Measurements from ENCODE around the gene MTX1. TPM values are rescaled to one million over a fixed set of nuclear protein-coding genes. Genes with fewer than 3 reads are reported as not detected.
A peak's percentile ranks its signal among the peaks of the same experiment; 100 is the strongest.
"Not testable (repeated sequence)": the region's sequence is repeated elsewhere in the genome, so short reads cannot be mapped to it uniquely, and the experiment has no call there.

Gene MTX1
- polyA plus RNA-seq, 6 donors from 2014 or later = 35.5 to 49.1 (median 42.0) TPM

DNA sequence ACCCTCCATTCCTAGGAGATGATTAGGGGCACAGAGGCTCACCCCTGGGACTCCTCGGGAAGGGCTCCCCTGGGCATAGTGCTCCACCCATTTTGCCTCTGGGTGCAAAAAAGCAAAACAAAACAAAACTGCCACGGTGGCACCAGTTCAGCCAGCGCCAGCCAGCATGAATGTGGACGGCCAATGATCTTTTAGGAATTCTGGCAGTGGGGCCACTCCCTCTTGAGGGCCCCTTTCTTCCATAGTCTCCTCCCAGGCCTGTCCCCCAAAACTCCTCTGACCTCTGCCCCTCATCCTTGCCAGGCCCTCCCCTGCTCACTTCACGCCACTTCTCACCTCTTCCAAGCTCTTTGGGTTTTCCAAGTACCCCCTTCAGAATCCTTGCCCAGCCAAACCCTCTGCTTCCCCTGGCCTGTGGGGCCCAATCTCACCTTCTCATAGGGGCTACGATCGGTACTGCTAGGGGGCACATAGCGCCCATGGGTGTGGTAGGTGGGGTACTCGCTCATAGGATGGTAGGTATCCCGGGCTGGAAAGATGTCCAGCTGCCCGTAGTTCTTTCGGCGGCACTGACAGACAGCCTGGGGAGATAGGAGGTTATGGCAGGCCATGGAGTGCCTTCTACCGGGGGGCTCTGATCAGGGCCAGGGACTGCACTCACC, 21.6 kb upstream of the MTX1 start:
- peak overlapping the region in 3 of 6 donors; percentile 9 to 79 (median 12) for H3K27ac Mint-ChIP-seq
- ATAC-seq (ENCODE audit: low read depth in 2 of 2) (no peak), DNase-seq (no peak)
- peak overlapping the region in 1 of 8 donors; percentile 47 for H3K4me3 Mint-ChIP-seq
- H3K9me3 Mint-ChIP-seq = peaks cover 0 to 2% (median 0%) of the 10 kb centered on the region in 7 donors
- H3K27me3 Mint-ChIP-seq = no peaks in the 10 kb centered on the region
- H3K36me3 Mint-ChIP-seq = no peaks in the 10 kb centered on the region
- H3K4me1 Mint-ChIP-seq = peaks cover 28 to 37% (median 33%) of the 10 kb centered on the region in 3 donors

DNA sequence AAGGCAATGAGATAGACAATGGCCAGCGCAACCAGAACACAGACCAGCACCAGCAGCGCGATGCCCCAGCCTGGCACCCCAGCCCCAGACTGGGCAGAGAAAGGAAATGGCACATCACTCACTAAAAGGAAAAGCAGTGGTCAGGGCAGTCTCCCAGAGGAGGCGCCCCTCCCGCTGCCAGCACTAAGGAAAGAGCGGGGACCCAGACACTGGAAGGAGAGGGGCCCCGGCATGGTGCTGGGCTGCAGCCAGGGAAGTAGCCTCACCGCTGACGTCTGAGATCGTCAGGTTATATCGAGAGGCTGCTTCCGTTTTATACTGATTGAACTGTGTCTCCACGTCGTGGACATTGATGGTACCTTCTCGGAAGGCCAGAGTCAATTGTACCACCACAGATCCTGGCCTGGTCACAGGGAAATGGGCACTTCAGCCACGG, 21.0 kb upstream of the MTX1 start:
- Mint-ChIP-seq H3K27me3 (no peaks in the 10 kb centered on the region), H3K4me1 (peaks cover 28 to 40% (median 36%) of the 10 kb centered on the region in 3 donors), H3K36me3 (no peaks in the 10 kb centered on the region), H3K4me3 (peak overlapping the region in 1 of 8 donors; percentile 47), H3K9me3 (peaks cover 0 to 2% (median 0%) of the 10 kb centered on the region in 7 donors), H3K27ac (peak overlapping the region in 2 of 6 donors; percentile 12 to 79)
- no peak for DNase-seq
- ATAC-seq (ENCODE audit: low read depth in 2 of 2) = no peak

DNA sequence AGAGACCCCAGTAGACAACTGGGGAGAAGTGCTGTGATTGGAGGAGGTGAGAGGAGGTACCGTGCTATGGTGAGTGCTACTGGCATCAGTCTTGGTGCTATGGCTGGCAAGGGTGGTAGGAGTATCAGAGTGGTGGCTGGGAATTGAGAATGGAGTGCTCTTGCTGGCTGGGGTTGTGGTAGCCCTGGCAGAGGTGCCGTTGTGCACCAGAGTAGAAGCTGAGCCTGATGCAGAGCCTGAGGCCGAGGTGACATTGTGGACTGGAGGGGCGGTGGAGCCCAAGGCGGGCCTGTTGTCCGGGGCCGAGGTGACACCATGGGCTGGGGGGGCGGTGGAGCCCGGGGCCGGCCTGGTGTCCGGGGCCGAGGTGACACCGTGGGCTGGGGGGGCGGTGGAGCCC, 20.2 kb upstream of the MTX1 start:
- Mint-ChIP-seq H3K27ac (peak overlapping the region in 3 of 6 donors; percentile 23 to 82 (median 31)), H3K4me3 (peak overlapping the region in 4 of 8 donors; percentile 22 to 88 (median 50)), H3K4me1 (peaks cover 30 to 40% (median 40%) of the 10 kb centered on the region in 3 donors), H3K36me3 (no peaks in the 10 kb centered on the region), H3K27me3 (peaks cover 0 to 2% (median under 1%) of the 10 kb centered on the region in 3 donors), H3K9me3 (peaks cover 0 to 2% (median 0%) of the 10 kb centered on the region in 7 donors)
- DNase-seq (no peak), ATAC-seq (ENCODE audit: low read depth in 2 of 2) (no peak)

DNA sequence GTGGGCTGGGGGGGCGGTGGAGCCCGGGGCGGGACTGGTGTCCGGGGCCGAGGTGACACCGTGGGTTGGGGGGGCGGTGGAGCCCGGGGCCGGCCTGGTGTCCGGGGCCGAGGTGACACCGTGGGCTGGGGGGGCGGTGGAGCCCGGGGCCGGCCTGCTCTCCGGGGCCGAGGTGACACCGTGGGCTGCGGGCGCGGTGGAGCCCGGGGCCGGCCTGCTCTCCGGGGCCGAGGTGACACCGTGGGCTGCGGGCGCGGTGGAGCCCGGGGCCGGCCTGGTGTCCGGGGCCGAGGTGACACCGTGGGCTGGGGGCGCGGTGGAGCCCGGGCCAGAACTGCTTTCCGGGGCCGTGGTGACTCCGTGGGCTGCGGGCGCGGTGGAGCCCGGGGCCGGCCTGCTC, 18.6 kb upstream of the MTX1 start:
- H3K27me3 Mint-ChIP-seq = peaks cover 0 to 18% (median 7%) of the 10 kb centered on the region in 3 donors
- not testable (repeated sequence) for H3K27ac Mint-ChIP-seq; ATAC-seq (ENCODE audit: low read depth in 2 of 2); DNase-seq; H3K9me3 Mint-ChIP-seq; H3K36me3 Mint-ChIP-seq; H3K4me3 Mint-ChIP-seq
- peaks cover 31 to 43% (median 39%) of the 10 kb centered on the region in 3 donors for H3K4me1 Mint-ChIP-seq

DNA sequence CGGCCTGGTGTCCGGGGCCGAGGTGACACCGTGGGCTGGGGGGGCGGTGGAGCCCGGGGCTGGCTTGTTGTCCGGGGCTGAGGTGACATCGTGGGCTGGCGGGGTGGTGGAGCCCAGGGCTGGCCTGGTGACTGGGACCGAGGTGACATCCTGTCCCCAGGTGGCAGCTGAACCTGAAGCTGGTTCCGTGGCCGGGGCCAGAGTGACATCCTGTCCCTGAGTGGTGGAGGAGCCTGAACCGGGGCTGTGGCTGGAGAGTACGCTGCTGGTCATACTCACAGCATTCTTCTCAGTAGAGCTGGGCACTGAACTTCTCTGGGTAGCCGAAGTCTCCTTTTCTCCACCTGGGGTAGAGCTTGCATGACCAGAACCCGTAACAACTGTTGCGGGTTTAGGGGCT, 16.6 kb upstream of the MTX1 start:
- Mint-ChIP-seq H3K27me3 (peaks cover 0 to 24% (median 7%) of the 10 kb centered on the region in 3 donors), H3K4me3 (peak overlapping the region in 1 of 8 donors; percentile 94), H3K9me3 (peaks cover 0 to 2% (median 0%) of the 10 kb centered on the region in 7 donors), H3K27ac (peak overlapping the region in 4 of 6 donors; percentile 88 to 96 (median 90)), H3K36me3 (no peaks in the 10 kb centered on the region), H3K4me1 (peaks cover 28 to 39% (median 32%) of the 10 kb centered on the region in 3 donors)
- DNase-seq (no peak), ATAC-seq (ENCODE audit: low read depth in 2 of 2) (no peak)

DNA sequence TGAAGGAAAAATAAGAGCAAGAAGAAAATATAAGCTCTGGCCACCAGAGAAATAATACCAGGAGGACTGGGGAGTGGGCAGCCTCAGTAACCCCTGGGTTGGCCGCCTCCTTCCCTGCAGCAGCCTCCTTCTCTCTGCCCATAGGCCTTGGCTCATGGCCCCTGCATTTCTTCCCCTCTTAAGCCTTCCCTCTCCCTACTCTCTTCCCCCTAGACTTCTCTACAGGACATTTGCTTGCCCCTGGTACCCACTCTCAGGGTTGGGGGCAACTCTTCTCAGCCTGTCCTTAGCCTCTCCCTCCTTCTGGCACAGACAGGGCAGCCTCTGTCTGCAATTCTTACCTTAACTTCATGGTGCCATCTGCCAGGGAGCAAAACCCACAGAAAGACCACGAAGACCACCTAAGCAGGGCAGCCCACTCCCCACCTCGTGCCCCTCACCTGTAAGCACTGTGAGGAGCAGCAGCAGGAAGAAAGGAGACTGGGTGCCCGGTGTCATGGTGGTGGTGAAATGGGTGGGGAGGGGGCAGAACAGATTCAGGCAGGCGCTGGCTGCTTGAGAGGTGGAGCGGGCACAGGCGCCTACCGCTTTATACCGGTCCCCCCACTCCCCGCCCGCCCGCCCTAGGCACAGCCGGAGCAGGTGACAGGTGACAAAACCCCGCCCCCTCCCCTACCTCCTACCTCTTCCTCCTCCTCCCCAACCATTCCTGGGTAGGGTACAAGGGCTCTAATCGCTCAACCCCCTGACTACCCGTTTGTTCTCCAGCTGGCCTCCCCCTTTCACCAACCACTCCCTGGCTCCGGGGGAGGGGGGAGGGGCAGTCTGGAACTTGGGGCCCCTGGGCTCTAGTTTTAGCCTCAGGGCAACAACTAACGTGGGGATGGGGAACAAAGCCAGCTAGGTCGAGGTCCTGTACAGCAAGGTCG, 15.9 kb upstream of the MTX1 start:
- Mint-ChIP-seq H3K36me3 (no peaks in the 10 kb centered on the region), H3K4me3 (peak overlapping the region; percentile 84 to 94 (median 91)), H3K27ac (peak overlapping the region in 3 of 6 donors; percentile 88 to 96 (median 90)), H3K4me1 (peaks cover 28 to 39% (median 29%) of the 10 kb centered on the region in 3 donors), H3K27me3 (peaks cover 0 to 24% (median 7%) of the 10 kb centered on the region in 3 donors), H3K9me3 (peaks cover 0 to 2% (median 0%) of the 10 kb centered on the region in 7 donors)
- ATAC-seq (ENCODE audit: low read depth in 2 of 2) = no peak
- DNase-seq = no peak

DNA sequence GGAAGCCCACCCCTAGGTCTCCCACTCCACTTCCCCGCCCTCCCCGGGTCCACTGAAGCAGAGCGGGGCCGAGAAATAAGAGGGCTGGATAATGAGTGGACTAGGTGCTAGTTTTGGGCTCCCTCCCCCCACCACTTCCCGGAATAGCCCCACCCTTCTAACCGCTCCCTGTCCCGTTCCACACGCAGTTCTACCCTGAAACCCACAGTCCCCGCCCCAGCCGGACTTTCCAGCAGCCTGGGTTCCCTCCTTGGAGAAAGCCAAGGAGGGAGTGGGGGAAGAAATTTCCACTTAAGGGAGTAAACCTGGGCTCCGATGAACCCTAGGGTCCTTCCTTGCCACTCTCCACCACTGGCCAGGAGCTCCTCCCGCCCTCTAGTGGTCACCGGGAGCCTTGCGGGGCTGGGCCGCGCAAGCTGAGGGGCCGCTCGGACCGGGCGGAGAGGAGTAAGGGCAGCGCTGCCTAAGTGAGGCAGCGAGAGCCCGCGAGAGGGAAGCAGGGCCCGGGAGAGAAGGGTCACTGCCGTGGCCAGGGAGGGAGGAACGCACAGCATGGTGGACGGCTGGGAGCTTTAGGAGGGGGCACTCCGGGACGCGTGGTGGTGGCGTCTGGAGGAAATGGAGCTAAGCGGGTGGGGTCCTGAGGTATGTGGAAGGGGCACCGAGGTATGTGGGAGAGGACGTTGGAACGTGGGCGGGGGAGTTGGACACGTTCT, 15.1 kb upstream of the MTX1 start:
- peaks cover 0 to 24% (median 7%) of the 10 kb centered on the region in 3 donors for H3K27me3 Mint-ChIP-seq
- peak; percentile 31 to 34 for ATAC-seq (ENCODE audit: low read depth in 2 of 2)
- peak overlapping the region; percentile 88 to 94 (median 92) for H3K4me3 Mint-ChIP-seq
- H3K9me3 Mint-ChIP-seq = no peaks in the 10 kb centered on the region
- peak overlapping the region; percentile 58 to 98 (median 96) for H3K27ac Mint-ChIP-seq
- DNase-seq = peak; percentile 73
- peaks cover 23 to 33% (median 23%) of the 10 kb centered on the region in 3 donors for H3K4me1 Mint-ChIP-seq
- no peaks in the 10 kb centered on the region for H3K36me3 Mint-ChIP-seq

DNA sequence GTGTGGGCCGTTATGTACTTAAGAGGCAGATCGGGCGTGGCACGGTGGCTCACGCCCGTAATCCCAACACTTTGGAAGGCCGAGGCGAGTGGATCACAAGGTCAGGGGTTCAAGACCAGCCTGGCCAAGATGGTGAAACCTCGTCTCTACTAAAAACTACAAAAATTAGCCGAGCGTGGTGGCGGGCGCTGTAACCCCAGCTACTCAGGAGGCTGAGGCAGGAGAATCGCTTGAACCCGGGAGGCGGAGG, 14.6 kb upstream of the MTX1 start:
- not testable (repeated sequence) for ATAC-seq (ENCODE audit: low read depth in 2 of 2); DNase-seq; H3K36me3 Mint-ChIP-seq; H3K9me3 Mint-ChIP-seq
- H3K4me1 Mint-ChIP-seq = peaks cover 23 to 33% (median 23%) of the 10 kb centered on the region in 3 donors
- peak overlapping the region; percentile 88 to 94 (median 92) for H3K4me3 Mint-ChIP-seq
- peak overlapping the region; percentile 58 to 98 (median 96) for H3K27ac Mint-ChIP-seq
- peaks cover 0 to 24% (median 7%) of the 10 kb centered on the region in 3 donors for H3K27me3 Mint-ChIP-seq

DNA sequence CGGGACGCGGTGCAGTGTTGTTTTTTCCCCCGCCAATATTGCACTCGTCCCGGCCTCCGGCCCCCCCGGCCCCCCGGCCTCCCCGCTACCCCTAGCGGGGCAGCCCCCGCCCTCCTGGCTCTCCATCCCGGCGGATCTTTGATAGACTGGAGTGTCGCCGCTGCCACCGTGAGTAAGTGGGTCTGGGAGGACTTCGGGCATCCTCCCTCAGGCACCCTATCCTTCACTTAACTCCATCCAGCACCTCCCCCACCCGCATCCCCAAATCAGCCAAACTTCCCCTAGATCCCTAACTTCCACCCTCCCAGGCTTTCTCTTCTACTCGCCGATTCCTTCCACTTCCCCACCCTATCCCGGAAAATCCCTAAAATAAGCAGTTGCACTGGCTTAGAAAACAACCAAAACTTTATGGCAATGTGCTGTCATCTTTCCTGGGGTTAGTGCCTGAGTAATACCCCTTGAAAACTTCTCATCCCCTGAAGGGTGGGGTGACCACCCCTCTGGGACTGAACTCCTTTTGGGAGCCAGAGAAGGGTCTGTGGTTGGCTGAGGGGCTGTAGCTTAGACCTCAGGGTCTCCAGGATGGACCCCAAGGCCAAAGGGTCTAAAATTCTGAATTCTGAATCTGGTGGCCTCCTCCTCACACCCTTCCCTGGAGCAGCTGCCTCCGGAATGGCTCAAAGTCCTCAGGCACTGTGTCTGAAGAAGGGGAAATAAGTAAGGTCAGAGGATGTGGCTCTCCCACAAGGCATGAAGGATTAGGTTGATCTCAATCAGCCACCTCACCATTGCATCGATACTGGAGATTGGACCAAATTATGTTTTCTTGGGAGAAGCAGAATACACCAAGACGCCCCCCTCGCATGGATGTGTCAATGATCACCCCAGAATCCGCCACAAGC, 13.0 kb upstream of the MTX1 start:
- peaks cover 0 to 24% (median 7%) of the 10 kb centered on the region in 3 donors for H3K27me3 Mint-ChIP-seq
- ATAC-seq (ENCODE audit: low read depth in 2 of 2) = peak in 1 of 2 donors; percentile 0
- peak overlapping the region; percentile 21 to 96 (median 84) for H3K27ac Mint-ChIP-seq
- DNase-seq = no peak
- peaks cover 23 to 33% (median 23%) of the 10 kb centered on the region in 3 donors for H3K4me1 Mint-ChIP-seq
- H3K9me3 Mint-ChIP-seq = no peaks in the 10 kb centered on the region
- H3K4me3 Mint-ChIP-seq = peak overlapping the region; percentile 57 to 94 (median 74)
- no peaks in the 10 kb centered on the region for H3K36me3 Mint-ChIP-seq

DNA sequence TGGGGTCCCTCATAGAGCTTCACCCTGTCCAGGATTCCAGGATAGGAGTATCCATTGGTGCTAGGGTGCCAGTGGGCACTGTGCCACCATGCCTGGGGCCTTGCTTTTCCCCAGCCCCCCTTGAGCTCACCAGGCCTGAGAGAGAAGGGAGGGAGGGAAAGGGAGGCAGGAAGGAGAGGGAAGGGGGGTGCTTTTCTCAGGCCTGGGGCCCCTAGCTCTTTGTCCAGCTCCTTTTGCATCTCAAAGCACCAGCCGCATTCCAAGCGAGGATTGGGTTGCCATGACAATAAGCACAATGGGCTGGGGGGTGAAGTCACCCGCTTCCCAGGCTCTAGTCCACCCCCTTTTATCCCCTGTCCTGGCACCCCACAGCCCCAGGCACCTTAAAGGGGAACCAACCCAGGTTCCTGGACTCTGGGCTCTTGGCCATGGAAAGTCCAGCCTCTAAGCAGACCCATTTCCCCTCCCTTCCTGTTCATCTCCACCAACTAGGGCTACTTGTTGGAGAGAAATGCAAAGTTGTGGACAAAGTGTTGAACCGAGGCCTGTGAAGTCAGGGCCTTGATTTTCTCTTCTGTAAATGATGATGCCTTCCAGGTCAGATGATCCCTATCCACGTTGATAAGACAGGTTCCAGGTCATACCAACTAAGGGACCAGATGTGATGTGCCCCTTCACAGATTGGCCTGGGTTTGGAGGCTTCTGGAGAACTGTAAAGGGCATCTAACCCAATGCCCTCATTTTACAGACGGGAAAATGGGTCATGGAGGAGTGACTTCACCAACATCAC, 12.2 kb upstream of the MTX1 start:
- H3K4me1 Mint-ChIP-seq = peaks cover 23 to 33% (median 23%) of the 10 kb centered on the region in 3 donors
- peak overlapping the region in 7 of 8 donors; percentile 29 to 94 (median 59) for H3K4me3 Mint-ChIP-seq
- peaks cover 0 to 24% (median 7%) of the 10 kb centered on the region in 3 donors for H3K27me3 Mint-ChIP-seq
- ATAC-seq (ENCODE audit: low read depth in 2 of 2) (no peak), DNase-seq (no peak)
- no peaks in the 10 kb centered on the region for H3K36me3 Mint-ChIP-seq
- no peaks in the 10 kb centered on the region for H3K9me3 Mint-ChIP-seq
- peak overlapping the region in 3 of 6 donors; percentile 15 to 96 (median 87) for H3K27ac Mint-ChIP-seq

DNA sequence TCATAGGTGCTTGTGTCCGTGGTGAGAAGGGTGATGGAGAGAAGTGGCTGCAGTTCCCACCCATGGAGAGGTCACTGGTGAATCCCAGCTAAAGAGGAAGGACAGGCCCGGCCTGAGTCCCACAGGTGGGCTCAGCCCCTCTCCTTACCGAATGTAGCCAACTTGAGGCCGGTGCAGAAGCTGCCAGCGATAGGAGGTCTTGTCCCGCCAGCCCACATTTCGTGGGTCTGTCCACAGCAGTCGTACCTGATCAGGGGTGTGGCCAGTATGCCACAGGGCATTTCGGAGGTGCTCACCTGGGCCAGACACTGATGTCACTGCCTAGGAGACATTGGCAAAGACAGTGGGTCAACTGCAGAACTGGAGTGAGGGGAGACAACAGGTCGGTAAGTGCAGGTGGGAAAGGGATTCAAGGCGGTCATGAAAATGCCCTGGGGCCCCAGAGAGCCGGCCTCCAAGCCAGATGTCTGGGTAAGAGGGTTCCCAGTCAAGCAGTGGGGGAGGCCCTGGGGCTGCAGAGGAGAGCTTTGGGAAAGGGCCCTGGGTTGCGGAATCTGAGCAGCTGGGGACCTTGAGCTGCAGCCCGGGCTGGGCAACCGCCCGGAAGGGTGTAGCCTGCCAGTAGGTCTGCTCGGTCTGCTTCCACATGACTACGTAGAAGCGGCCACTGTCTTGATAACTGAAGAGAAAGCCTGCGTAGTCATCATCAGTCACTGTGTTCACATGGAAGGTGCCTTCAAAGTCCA, 11.4 kb upstream of the MTX1 start:
- H3K36me3 Mint-ChIP-seq = no peaks in the 10 kb centered on the region
- peak overlapping the region in 1 of 6 donors; percentile 96 for H3K27ac Mint-ChIP-seq
- H3K4me1 Mint-ChIP-seq = peaks cover 23 to 33% (median 23%) of the 10 kb centered on the region in 3 donors
- DNase-seq (no peak), ATAC-seq (ENCODE audit: low read depth in 2 of 2) (no peak)
- no peaks in the 10 kb centered on the region for H3K9me3 Mint-ChIP-seq
- peak overlapping the region in 3 of 8 donors; percentile 4 to 72 (median 48) for H3K4me3 Mint-ChIP-seq
- H3K27me3 Mint-ChIP-seq = peaks cover 0 to 24% (median 7%) of the 10 kb centered on the region in 3 donors

Data from naive B cell (primary cell).